ENCODE data around the gene TENM4. TPM values are rescaled to one million over a fixed set of nuclear protein-coding genes. Genes with fewer than 3 reads are reported as not detected.

The TENM4 gene
- total and polyA plus RNA-seq, 2 of the 8 experiments (the other 6 are each of a cell fraction or from before 2014, with no cell fraction given) = 3.5 to 7.2 TPM

DNA sequence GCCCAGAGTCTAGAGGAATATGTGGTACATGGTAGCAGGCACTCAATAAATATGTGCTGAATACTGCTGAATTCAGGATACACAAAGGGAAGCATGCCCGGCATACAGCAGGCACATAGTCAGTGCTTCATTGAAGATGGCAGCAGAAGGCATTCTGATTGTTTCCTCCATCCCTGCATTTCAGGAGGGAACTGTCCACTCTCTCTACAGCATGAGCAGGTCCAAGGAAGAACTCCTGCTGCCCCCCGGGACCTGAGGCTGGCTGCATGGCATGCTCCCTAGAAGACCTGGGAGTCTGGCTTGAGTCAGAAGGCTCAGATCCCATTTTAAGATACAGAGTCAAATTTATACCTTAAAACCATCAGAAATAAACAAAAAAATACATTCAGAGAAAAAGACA lies 546.8 kb downstream of the TENM4 start (continued):
- TF ChIP-seq EZH2 (IDR thresholded peaks at IDR 0.05; ENCODE audit: low read depth, low read length, severe bottlenecking) (no peak), TBP (IDR thresholded peaks at IDR 0.05; ENCODE audit: low read depth, low read length) (no peak), ASH2L (IDR thresholded peaks at IDR 0.05; ENCODE audit: low read length) (no peak), EP300 (IDR thresholded peaks at IDR 0.05; ENCODE audit: borderline replicate concordance in 1 of 2, low read depth in 2 of 2, low read length in 2 of 2) (no peak), TAF7 (optimal IDR thresholded peaks at IDR 0.05; ENCODE audit: borderline replicate concordance, low read depth, low read length) (no peak)
